Cardiac fibroblast (primary cell): ENCODE results near the gene ARMH3.

ENCODE experiments used
- DNase-seq, 2 donors: peaks; one replicate each; pipeline versions ENCODE4 v3.0.0 to v3.0.0-alpha.2; 2010; ENCODE audit warnings: low read depth in 2 of 2
- H3K4me3 ChIP-seq, 2 donors: replicated peaks in 1 of 2; 1 replicate in 1 of 2; 2 replicates in 1 of 2; pipeline ENCODE4 v1.5.1; 2011; ENCODE audit warnings: low read depth in 2 of 2, low read length in 2 of 2, mild to moderate bottlenecking in 2 of 2, moderate library complexity in 1 of 2
- TF ChIP-seq, protein P1 (sequence below): IDR thresholded peaks from one replicate; pipeline ENCODE4 v1.5.1; 2011; ENCODE audit warnings: low read depth, mild to moderate bottlenecking, low read length, inconsistent platforms

Gene ARMH3

DNA sequence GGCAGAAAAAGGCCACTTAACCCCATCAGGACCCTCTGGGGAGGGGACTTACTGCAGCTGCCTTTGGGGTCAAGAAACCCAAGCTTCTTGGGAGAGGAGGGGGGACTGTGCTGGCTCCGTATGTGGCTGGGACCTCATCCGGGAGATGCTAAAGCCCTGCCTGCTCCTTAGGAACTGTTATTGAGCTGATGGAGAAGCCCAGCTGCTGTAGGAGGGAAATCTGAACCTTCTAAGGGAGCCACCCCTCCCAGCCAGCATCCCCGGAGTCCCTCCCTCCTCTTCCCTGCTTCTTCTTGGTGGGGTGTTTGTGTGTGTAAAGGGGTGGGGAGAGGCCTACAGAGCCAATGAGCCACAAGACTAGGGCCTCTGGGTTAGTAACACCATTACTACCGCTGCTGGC, 220.6 kb downstream of the ARMH3 start:
- no peak for DNase-seq
- TF ChIP-seq, protein P1, sequence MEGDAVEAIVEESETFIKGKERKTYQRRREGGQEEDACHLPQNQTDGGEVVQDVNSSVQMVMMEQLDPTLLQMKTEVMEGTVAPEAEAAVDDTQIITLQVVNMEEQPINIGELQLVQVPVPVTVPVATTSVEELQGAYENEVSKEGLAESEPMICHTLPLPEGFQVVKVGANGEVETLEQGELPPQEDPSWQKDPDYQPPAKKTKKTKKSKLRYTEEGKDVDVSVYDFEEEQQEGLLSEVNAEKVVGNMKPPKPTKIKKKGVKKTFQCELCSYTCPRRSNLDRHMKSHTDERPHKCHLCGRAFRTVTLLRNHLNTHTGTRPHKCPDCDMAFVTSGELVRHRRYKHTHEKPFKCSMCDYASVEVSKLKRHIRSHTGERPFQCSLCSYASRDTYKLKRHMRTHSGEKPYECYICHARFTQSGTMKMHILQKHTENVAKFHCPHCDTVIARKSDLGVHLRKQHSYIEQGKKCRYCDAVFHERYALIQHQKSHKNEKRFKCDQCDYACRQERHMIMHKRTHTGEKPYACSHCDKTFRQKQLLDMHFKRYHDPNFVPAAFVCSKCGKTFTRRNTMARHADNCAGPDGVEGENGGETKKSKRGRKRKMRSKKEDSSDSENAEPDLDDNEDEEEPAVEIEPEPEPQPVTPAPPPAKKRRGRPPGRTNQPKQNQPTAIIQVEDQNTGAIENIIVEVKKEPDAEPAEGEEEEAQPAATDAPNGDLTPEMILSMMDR: no peak

DNA sequence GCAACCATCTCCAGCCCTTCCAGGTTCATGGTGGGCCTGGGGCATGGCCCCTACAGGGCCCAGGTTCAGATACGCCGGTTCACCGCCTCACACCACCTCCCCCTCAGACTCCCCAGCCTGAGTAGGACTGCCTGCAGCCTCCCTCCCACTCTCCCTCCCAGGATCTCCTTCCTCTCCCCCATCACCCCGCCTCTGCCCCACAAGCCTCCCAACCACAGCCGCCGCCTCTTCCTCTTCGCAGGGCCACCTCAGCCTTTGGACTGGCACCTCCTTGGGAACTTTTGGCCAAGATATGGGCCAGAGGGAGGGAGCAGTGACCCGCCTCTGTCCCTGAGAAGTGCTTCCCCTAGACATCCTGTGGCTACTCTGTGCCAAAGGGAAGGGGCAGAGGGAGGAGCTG, 221.6 kb downstream of the ARMH3 start:
- TF ChIP-seq, protein P1: no peak
- no peak for DNase-seq
- H3K4me3 ChIP-seq: no peak overlapping the region

More for the DNA sequence above, 220.6 kb downstream of the ARMH3 start:
- no peak overlapping the region for H3K4me3 ChIP-seq

DNA sequence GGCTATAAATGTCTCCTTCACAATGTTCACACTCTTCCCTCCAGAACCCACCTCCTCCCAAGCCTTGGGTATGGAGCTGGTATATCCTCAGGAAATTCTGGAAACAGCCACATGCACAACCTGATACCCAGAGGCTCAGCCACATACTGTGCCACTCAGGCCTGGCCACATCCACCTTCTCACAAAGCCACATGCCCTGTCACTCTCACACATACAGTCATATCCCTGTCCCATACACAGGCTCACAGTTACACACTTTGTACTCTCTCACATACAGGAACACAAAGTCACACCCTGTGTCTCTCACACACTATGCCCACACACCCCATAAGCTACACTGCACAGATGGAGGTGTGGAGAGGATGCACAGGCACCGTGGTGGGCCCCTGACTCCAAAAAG, 222.5 kb downstream of the ARMH3 start:
- no peak overlapping the region for H3K4me3 ChIP-seq
- TF ChIP-seq, protein P1: no peak
- no peak for DNase-seq

DNA sequence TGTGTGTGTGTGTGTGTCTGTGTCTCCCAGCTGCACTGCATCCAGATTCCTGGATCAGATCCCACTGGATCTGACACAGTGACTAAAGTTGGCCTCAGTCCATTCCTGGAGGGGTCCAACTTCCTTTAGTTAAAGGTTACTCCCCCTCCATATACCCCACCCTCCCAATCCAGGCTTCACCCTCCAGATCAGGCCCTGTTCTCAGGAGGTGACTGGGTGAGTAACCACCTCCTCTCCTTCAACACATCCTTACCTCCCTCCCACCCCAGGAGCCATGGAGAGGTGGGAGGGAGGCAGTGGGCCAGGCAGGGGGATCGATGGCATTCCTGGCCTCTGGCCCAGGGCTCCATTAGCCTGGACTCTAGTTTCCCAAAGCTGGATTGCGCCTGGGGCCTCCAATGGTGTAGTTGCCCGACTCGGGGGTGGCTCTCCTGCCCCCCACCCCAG, 223.6 kb downstream of the ARMH3 start:
- no peak for DNase-seq
- TF ChIP-seq, protein P1: no peak
- H3K4me3 ChIP-seq: no peak overlapping the region

DNA sequence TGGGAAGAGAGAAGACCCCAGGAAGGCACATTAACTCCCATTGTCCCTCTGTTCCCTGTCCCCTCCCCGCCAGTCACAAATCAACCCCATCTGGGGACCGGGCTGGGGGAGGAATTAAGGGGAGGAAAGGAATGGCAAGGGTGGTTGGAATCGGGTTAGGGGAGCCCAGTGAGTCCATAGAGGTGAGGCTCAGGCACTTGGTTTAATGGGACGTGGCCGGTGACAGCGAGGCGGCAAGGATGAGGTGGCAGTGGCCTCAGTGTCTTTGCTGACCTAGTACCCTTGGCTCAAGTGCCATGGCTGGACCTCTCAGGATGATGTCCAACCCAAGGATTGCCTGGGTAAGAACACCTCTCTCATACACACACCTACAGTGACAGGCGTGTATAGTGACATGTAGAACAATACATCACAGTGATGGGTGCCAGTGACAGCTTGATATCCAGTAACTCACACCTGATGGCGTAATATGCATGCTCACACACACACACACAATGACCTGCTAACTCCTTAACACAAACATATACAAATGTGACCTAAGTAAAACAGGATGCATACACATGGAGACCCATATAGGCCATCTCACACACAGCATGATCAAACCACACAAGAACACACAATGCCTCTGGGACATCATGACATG, 224.7 kb downstream of the ARMH3 start:
- TF ChIP-seq, protein P1: no peak
- DNase-seq: no peak
- peak overlapping the region; percentile 51 to 57 for H3K4me3 ChIP-seq

DNA sequence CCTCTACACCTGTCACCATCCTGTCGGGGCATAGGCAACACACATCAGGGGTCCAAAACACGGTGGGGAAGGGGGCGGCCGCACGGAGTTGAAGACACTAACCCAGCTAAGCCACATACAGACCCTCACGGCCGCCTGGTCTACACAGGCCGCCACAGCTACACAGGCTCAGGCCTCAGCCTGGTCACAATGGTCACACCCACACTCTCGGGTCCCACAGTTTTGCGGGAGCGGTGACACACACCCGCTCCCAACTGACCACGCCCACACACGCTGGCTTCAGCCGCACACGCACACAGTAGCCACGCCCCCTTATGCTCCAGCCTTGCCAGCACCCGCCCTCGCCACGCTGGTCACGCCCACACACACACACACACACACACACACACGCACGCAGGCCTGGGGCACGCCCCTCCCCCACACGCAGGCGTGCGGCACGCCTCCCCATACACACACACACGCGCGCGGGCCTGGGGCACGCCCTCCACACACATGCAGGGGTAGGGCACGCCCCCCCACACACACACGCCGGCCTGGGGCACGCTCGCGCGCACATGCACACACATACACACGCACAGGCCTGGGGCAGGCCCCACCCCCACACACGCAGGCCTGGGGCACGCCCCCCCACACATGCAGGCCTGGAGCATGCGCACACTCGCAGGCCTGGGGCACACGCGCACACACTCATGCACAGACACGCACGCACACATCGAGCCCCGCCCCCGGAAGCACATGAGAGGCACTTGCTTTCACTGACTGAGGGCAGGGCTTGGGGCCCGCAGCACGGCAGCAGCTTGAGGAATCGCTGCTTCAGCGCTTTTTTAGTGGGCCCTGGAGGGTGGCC, 225.4 kb downstream of the ARMH3 start:
- peak overlapping the region; percentile 51 to 57 for H3K4me3 ChIP-seq
- TF ChIP-seq, protein P1: no peak
- DNase-seq: peak; percentile 87 to 92
